Measurements from ENCODE around the gene ICA1L. TPM values are rescaled to one million over a fixed set of nuclear protein-coding genes. Genes with fewer than 3 reads are reported as not detected.

Gene ICA1L
- total and polyA plus RNA-seq, 2 of the 13 experiments (the other 11 are each of a cell fraction or from before 2014, with no cell fraction given): 1.5 to 2.4 TPM

DNA sequence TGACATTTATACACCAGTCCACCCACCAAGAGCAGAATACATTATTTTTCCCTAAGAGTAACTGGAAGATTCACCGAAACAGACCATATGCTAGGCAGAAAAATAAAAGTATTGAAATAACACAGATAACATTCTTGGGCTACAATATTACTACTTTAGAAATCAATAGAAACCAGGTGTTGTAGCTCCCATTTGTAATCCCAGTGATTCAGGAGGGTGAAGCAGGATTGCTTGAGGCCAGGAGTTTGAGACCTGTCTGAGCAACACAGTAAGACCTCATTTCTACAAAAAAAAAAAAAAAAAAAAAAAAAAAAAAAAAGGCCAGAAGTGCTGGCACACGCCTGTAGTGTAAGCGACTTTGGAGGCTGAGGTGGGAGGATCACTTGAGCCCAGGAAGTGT is 9.6 kb downstream of the ICA1L start (continued):
- TF ChIP-seq ARID4A (CRISPR knock-in tag; IDR thresholded peaks at IDR 0.05; ENCODE audit: borderline replicate concordance) (no peak), PAF1 (CRISPR knock-in tag; IDR thresholded peaks at IDR 0.05) (no peak), ZBTB42 (CRISPR knock-in tag; IDR thresholded peaks at IDR 0.05) (no peak), HMGA1 (CRISPR knock-in tag; conservative IDR thresholded peaks at IDR 0.05) (no peak)

- 44% methylated on average over 3 of the region's 3 CpGs for WGBS (ENCODE audit: low lambda C conversion rate)
- ATAC-seq: no peak; the same call in 2 of the 3 replicates
- FAIRE-seq: no peak
- Histone ChIP-seq H4K20me1 (ENCODE audit: insufficient read depth, low read length) (no peaks in the 10 kb centered on the region), H3K9me3 (ENCODE audit: low read length) (no peaks in the 10 kb centered on the region), H3K27me3 (ENCODE audit: control insufficient read depth in 1 of 2, insufficient read depth in 2 of 2, low read length in 2 of 2) (no peaks in the 10 kb centered on the region), H3K4me1 (ENCODE audit: insufficient read depth, low read length) (peaks cover 7% of the 10 kb centered on the region), H3K27ac (ENCODE audit: extremely low read length, insufficient read depth, low read length) (no peak overlapping the region), H3K79me2 (ENCODE audit: insufficient read depth, low read length) (no peaks in the 10 kb centered on the region), H2AFZ (ENCODE audit: low read length) (no peak overlapping the region), H3K4me2 (ENCODE audit: low read depth, low read length) (no peak overlapping the region), H3K36me3 (replicated peaks in 1 of 2; ENCODE audit: control insufficient read depth in 1 of 2, insufficient read depth in 2 of 2, low read length in 2 of 2) (no peaks in the 10 kb centered on the region), H3K4me3 (replicated peaks in 1 of 3; ENCODE audit: insufficient read depth in 1 of 3, low read depth in 2 of 3, low read length in 3 of 3) (no peak overlapping the region), H3K9ac (ENCODE audit: insufficient read depth, low read depth, low read length) (no peak overlapping the region)
- ChIA-PET CTCF (ENCODE audit: low intra/inter-chr PET ratio, low total read pairs) (no interaction called here), POLR2A (no interaction called here)
- no TSS peak for BruUV-seq (replicated peaks)
- in situ Hi-C loops (cut with HindIII; ENCODE audit: extremely low pct_ligation_motif_present, low pct_unique_long_range_greater_than_20kb): no loop called here
- intact Hi-C loops (cut with micrococcal nuclease; ENCODE audit: unreplicated experiment): no loop called here
- no peak for DNase-seq (ENCODE audit: low spot score)
- TF ChIP-seq ASH2L (IDR thresholded peaks at IDR 0.05; ENCODE audit: insufficient read length, low read depth, low read length) (no peak), HNF4G (IDR thresholded peaks at IDR 0.05; ENCODE audit: borderline replicate concordance, low read depth, low read length) (no peak), HNF4G (CRISPR knock-in tag; IDR thresholded peaks at IDR 0.05; ENCODE audit: borderline replicate concordance, low read depth) (no peak), NRL (CRISPR knock-in tag; IDR thresholded peaks at IDR 0.05; ENCODE audit: borderline replicate concordance) (no peak), IKZF4 (CRISPR knock-in tag; IDR thresholded peaks at IDR 0.05; ENCODE audit: borderline replicate concordance, low read depth, not compliant biosample characterization) (no peak), ZNF225 (CRISPR knock-in tag; IDR thresholded peaks at IDR 0.05) (no peak), TGIF2 (CRISPR knock-in tag; IDR thresholded peaks at IDR 0.05) (no peak), KAT7 (CRISPR knock-in tag; IDR thresholded peaks at IDR 0.05; ENCODE audit: borderline replicate concordance) (no peak), ZNF569 (CRISPR knock-in tag; IDR thresholded peaks at IDR 0.05; ENCODE audit: borderline replicate concordance) (no peak), TAF15 (IDR thresholded peaks at IDR 0.05; ENCODE audit: low read depth, low read length, poor library complexity, severe bottlenecking) (no peak), THAP7 (CRISPR knock-in tag; IDR thresholded peaks at IDR 0.05) (no peak), KMT2B (CRISPR knock-in tag; IDR thresholded peaks at IDR 0.05) (no peak), SRF (IDR thresholded peaks at IDR 0.05; ENCODE audit: low read depth, low read length) (no peak), MZF1 (CRISPR knock-in tag; IDR thresholded peaks at IDR 0.05; ENCODE audit: borderline replicate concordance) (no peak)
- TF ChIP-seq, protein P1, sequence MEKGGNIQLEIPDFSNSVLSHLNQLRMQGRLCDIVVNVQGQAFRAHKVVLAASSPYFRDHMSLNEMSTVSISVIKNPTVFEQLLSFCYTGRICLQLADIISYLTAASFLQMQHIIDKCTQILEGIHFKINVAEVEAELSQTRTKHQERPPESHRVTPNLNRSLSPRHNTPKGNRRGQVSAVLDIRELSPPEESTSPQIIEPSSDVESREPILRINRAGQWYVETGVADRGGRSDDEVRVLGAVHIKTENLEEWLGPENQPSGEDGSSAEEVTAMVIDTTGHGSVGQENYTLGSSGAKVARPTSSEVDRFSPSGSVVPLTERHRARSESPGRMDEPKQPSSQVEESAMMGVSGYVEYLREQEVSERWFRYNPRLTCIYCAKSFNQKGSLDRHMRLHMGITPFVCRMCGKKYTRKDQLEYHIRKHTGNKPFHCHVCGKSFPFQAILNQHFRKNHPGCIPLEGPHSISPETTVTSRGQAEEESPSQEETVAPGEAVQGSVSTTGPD (CRISPR knock-in tag; IDR thresholded peaks at IDR 0.05): no peak
These were observed 13.0 kb downstream of the ICA1L start for GRCh38 chr2:202858601-202859000.

All from HepG2 (cell line).